OCI-LY1 (cell line): ENCODE results near the gene KLHL29.

Experiments used
- CTCF ChIP-seq: fragments of 200-600 bp; sonication (generic), shearing (Covaris generic); IDR thresholded peaks from 2 replicates; pipeline ENCODE4 v1.5.1; 2017; ENCODE audit warnings: mild to moderate bottlenecking, antibody characterized with exemption, low read length, moderate library complexity, mixed read lengths
- EZH2 ChIP-seq: fragments of 200-600 bp; sonication (generic), shearing (Covaris generic); IDR thresholded peaks from 2 replicates; pipeline ENCODE4 v1.8.0; 2017; ENCODE audit warnings: borderline replicate concordance, mixed run types, mild to moderate bottlenecking, antibody characterized with exemption, low read length, moderate library complexity, mixed read lengths

- TF ChIP-seq CTCF (no peak), EZH2 (no peak)
Measured at GRCh38 chr2:23475036-23475435, 90.1 kb downstream of the KLHL29 start.
